ENCODE measurements around the gene DBH. TPM values are rescaled to one million over a fixed set of nuclear protein-coding genes. Genes with fewer than 3 reads are reported as not detected.

DBH gene
- total and polyA plus RNA-seq, 10 of the 15 experiments (the other 5 are each of a cell fraction or from before 2014, with no cell fraction given), result not detected

GRCh38 chr9:133643978-133644760 is 8.0 kb downstream of the DBH start:
- DNase-seq (ENCODE audit: low read depth, low spot score) (no peak), FAIRE-seq (no peak), ATAC-seq (no peak)
- no peaks in the 10 kb centered on the region for H3K9me3 ChIP-seq (replicated peaks; ENCODE audit: control insufficient read depth, insufficient read depth, low read length)
- peaks cover 0 to 2% of the 10 kb centered on the region in 2 experiments; a peak in 2 of 4 replicates for H3K27me3 ChIP-seq (replicated peaks in 1 of 2; ENCODE audit: control insufficient read depth in 2 of 2, insufficient read depth in 2 of 2, low read length in 1 of 2)
- intact Hi-C loops (cut with micrococcal nuclease; ENCODE audit: unreplicated experiment), result no loop called here
- H3K36me3 ChIP-seq (ENCODE audit: control insufficient read depth in 2 of 2, insufficient read depth in 2 of 2, low read length in 1 of 2), result no peaks in the 10 kb centered on the region
- H3K27ac ChIP-seq (ENCODE audit: control insufficient read depth, insufficient read depth), result no peak overlapping the region
- H2AFZ ChIP-seq (ENCODE audit: control insufficient read depth, low read depth, low read length), result no peak overlapping the region
- WGBS (ENCODE audit: insufficient coverage, insufficient replicate concordance, low lambda C conversion rate, missing lambda C conversion rate), result 39% methylated on average over 23 of the region's 23 CpGs
- H3K4me1 ChIP-seq (ENCODE audit: control insufficient read depth, insufficient read depth, low read length), result no peaks in the 10 kb centered on the region
- H3K9ac ChIP-seq (ENCODE audit: control insufficient read depth, insufficient read depth, low read length), result no peak overlapping the region
- no TSS peak for BruUV-seq (replicated peaks)
- H4K20me1 ChIP-seq (ENCODE audit: control insufficient read depth, insufficient read depth), result no peaks in the 10 kb centered on the region
- POLR2A ChIA-PET, result no interaction called here
- no peak overlapping the region for H3K4me2 ChIP-seq (ENCODE audit: control insufficient read depth, insufficient read depth)
- in situ Hi-C loops (cut with MboI), result no loop called here
- no peaks in the 10 kb centered on the region for H3K79me2 ChIP-seq (ENCODE audit: control insufficient read depth, insufficient read depth, low read length)
- RAD21 ChIA-PET (ENCODE audit: unreplicated experiment), result no interaction called here
- H3K4me3 ChIP-seq, result no peak overlapping the region
- CTCF ChIA-PET, result no interaction called here
- SMC1A ChIA-PET (ENCODE audit: uncharacterized antibody, unreplicated experiment), result no interaction called here
- no peak for TF ChIP-seq JUNB (IDR thresholded peaks at IDR 0.05)
- TF ChIP-seq CUX1 (IDR thresholded peaks at IDR 0.05; ENCODE audit: insufficient replicate concordance, low read depth, low read length), result no peak
- no peak for TF ChIP-seq EZH2 (IDR thresholded peaks at IDR 0.05; ENCODE audit: borderline replicate concordance, control insufficient read depth, low read depth, low read length)
- no peak for TF ChIP-seq MYB (IDR thresholded peaks at IDR 0.05; ENCODE audit: borderline replicate concordance, low read depth, low read length)
- no peak for TF ChIP-seq NKRF (conservative IDR thresholded peaks at IDR 0.05)
- no peak for TF ChIP-seq KLF5 (IDR thresholded peaks at IDR 0.05; ENCODE audit: partially characterized antibody)
- TF ChIP-seq FOXK2 (IDR thresholded peaks at IDR 0.05), result no peak
- no peak for TF ChIP-seq BCL11A (IDR thresholded peaks at IDR 0.05; ENCODE audit: low read depth, low read length)
- no peak for TF ChIP-seq JUND (IDR thresholded peaks at IDR 0.05; ENCODE audit: low read depth, low read length)
- TF ChIP-seq RAD21 (IDR thresholded peaks at IDR 0.05; ENCODE audit: insufficient read depth, low read depth, low read length), result no peak
- TF ChIP-seq RELB (IDR thresholded peaks at IDR 0.05; ENCODE audit: low read depth), result no peak
- no peak for TF ChIP-seq SUZ12 (IDR thresholded peaks at IDR 0.05; ENCODE audit: unreplicated experiment)
- no peak for TF ChIP-seq USF2 (IDR thresholded peaks at IDR 0.05; ENCODE audit: borderline replicate concordance, low read depth, low read length)
- TF ChIP-seq SMAD1 (IDR thresholded peaks at IDR 0.05; ENCODE audit: low read depth, partially characterized antibody), result no peak
